ENCODE data around the gene FSD1.
"Not testable (repeated sequence)": the region's sequence is repeated elsewhere in the genome, so short reads cannot be mapped to it uniquely, and the experiment has no call there.

Gene FSD1

DNA sequence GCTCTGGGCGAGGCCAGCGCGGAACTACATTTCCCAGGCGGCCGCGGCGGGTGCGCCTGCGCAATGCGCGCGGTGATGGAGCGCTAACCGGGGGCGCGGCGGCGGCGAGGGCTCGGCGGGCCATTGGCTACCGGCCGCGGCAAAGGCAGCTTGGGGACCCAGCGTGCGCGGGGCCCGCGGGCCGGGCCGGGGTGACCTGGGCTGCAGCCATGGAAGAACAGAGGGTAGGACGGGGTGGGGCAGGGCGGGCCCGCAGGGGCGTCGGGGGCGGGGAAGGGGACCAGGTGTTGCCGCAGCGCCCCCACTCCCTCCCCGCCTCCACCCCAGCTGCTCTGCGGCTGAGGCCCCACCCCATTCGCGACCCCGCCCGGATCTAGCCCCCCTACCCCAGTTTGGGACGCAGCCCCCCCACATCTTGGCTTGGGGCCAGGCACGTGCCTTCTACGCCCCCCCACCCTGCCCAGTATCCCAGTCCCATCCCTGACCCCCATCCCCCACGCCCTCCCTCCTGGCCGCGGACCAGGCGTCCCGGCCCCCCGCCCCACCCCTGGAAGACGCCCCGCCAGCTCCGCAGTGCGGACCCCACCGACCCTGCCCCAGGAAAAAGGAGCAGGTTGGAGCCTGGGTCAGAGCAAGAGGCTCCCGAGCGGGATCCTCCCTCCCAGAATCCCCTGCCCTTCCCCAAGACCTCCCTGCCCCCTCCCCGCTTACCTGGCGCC, at the start of gene FSD1:
TSS of gene FSD1 (plus strand) at position 61 of the 719 bp plus-strand sequence. CDS start at position 210, 149 bp downstream.
- peak; percentile 20 for DNase-seq

DNA sequence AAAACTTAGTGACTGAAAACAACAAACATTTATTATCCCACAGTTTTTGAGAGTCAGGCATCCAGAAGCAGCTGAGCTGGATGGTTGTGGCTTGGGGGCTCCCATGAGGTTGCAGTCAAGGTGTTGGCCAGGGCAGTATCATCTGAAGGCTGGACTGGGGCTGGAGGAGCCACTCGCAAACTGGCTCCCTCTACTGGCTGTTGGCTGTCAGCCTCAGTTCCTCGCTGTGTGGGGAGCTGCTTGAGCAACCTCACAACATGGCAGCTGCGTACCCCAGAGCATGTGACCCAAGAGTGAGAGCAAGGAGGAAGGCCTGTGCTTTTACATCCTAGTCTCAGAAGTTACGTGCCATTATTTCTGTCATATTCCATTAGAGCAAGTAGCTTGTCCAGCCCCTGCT, 47.8 kb upstream of the FSD1 start:
- no peak for DNase-seq

DNA sequence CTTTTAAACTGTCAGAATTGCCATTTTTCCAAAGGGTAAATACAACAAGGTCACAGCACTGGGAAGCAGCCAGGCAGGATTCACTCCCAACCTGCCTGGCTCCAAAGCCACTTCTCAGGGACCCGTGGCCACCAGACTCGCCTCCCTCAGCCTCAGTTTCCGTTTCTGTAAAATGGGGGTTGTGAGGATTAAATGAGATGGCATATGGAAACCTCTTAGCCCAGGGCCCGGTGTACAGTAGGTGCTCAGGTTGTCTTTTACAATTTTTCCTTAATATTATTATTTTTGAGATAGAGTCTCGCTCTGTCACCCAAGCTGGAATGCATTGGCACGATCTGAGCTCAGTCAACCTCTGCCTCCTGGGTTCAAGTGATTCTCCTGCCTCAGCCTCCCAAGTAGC, 47.4 kb upstream of the FSD1 start:
- DNase-seq: no peak

DNA sequence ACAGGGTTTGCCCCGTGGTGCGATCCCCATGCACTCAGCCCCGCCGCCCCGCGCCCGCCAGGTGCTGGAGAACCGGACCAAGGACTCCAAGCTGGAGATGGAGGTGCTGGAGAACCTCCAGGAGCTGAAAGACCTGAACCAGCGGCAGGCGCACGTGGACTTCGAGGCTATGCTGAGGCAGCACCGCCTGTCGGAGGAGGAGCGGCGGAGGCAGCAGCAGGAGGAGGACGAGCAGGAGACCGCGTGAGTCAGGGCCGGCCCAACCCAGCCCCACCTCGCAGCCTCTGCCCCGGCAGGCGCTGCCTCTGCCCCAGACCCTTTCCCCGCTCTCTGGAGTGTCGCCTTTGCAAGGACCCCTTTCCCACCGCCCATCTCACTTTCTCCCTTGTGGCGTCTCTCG, 46.2 kb upstream of the FSD1 start:
- no peak for DNase-seq

DNA sequence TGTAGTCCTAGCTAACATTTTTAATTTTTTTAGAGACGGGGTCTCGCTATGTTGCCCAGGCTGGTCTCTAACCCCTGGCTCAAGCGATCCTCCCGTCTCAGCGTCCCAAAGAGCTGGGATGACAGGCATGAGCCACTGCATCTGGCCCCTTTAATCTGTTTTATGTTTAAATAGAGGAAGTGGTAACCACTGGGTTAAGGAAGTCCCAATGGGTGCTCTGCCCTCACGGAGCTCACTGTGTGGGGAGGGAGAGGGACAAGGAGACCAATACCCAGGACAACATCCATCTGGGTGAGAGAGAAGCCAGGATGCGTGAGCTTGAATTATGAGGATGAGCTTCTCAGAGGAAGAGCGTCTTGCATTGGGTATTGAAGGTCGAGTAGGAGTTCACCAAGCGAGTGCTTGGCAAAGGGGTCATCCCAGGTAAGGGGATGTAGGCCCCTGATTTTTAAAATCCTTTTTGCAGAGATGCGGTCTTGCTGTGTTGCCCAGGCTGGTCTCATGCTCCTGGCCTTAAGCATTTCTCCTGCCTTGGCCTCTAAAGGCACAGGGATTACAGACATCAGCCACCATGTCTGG, 43.7 kb upstream of the FSD1 start:
- DNase-seq: no peak

DNA sequence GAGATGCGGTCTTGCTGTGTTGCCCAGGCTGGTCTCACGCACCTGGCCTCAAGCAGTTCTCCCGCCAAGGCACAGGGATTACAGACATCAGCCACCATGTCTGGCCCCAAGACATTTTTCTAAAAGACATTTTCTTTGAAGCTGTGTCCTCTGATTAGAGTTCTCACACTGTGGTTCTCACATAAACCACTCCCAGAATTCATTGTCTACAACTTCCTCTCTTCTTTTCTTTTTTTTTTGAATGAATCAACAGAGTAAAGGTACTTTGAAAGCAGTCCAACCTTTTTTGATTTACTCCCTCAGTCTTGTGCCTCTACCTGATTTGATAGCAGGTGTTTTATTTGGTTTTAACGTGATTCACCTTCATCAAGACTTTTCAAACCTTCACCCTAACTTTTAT, 39.6 kb upstream of the FSD1 start:
- no peak for DNase-seq

DNA sequence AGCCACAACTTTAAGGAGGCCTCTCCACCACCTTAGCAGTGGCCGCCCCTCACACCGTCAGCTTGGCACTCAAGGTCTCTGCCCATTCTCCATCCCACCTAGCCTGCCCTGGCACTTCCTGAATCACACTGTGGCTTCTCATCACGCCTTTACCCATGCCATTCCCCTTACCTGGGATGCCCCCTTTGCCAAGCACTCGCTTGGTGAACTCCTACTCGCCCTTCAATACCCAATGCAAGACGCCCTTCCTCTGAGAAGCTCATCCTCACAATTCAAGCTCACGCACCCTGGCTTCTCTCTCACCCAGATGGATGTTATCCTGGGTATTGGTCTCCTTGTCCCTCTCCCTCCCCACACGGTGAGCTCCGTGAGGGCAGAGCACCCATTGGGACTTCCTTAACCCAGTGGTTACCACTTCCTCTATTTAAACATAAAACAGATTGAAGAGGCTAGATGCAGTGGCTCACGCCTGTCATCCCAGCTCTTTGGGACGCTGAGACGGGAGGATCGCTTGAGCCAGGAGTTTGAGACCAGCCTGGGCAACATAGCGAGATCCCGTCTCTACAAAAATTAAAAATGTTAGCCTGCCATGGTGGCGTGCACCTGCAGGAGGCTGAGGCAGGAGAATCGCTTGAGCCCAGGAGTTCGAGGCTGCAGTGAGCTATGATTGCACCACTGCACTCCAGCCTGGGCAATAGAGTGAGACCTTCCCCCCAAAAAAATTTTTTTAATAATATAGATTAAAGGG, 38.0 kb upstream of the FSD1 start:
- no peak for DNase-seq

DNA sequence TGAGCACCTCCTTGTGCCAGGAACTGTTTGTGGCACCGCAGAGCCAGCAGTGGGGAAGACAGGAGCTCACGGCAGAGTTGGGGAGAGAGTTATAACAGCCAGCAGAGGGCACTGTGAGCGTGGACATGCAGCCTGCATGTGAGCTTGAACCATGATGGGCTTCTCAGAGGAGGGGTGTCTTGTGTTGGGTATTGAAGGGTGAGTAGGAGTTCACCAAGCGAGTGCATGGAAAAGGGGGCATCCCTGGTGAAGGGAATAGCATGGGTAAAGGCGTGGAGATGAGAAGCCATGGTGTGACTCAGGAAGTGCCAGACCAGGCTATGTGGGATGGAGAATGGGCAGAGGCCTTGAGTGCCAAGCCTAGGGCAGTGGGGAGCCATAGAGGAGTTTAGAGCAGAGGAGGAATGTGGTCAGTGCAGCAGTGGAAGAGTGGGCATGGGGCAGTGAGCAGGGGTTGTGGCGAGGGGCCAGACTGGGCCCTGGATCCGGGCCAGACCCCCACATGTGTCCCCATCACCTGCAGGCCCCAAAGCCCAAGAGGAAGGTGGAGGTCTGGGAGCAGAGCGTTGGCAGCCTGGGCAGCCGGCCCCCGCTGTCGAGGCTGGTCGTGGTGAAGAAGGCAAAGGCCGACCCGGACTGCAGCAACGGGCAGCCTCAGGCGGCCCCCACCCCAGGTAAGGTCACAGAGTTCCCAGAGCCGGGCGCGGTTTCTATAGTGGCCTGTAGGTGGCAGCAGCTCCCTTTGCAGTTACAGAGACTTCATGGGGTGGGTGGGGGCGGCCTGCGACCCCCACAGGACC, 37.1 kb upstream of the FSD1 start:
- peak; percentile 25 for DNase-seq

DNA sequence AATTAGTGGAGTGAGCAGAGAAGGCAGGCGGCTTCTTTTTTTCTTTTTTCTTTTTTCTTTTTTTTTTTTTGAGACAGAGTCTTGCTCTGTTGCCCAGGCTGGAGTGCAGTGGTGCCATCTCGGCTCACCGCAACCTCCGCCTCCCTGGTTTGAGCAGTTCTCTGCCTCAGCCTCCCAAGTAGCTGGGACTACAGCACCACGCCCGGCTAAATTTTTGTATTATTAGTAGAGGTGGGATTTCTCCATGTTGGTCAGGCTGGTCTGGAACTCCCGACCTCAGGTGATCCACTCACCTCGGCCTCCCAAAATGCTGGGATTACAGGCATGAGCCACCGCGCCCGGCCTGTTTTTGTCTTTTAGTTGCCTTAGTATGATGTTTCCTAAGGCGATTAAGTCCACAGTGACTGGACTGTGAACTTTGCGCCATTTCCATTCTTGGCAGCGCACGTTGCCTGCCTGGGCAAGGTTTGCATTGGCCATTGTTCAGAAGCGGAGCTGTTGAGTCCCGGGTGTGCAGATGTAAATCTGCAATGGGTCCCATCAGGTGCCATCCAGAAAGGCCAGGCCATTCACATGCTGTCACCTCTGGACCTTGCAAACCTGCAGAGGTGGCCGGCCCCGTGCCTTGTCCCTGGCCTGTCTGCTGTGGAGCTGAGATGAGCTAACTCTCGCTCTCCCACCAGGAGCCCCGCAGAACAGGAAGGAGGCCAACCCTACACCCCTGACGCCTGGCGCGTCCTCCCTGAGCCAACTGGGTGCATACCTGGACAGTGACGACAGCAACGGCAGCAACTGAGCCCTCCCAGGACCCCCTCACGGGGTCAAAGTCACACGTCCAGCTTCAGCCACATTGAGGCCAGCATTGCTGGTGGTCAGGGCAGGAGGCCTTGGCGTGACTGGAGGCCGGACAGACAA, 36.2 kb upstream of the FSD1 start:
- DNase-seq: no peak

DNA sequence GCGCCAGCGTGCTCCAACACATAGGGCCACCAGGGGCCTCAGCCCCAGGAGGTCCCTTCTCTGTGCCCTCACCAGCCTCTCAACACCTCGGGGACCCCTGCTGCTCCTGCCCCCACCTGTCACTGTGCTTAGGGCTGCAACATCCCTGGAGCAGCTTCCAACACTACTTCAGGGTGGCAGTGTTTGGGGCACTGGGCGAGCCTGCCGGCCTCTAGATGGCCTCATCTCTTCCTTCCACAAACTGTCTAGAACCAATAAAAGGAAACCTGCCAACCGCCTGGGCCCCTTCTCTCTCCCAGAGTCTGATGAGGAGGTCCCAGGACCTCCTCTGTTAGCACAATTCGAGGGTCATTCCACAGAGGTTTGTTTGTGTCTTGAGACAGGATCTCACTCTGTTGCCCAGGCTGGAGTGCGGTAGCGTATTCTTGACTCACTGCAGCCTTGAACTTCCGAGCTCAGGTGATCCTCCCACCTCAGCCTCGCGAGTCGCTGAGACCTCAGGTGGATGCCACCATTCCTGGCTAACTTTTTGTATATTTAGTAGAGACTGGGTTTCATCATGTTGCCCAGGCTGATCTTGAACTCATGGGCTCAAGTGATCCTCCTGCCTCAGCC, 35.5 kb upstream of the FSD1 start:
- no peak for DNase-seq

DNA sequence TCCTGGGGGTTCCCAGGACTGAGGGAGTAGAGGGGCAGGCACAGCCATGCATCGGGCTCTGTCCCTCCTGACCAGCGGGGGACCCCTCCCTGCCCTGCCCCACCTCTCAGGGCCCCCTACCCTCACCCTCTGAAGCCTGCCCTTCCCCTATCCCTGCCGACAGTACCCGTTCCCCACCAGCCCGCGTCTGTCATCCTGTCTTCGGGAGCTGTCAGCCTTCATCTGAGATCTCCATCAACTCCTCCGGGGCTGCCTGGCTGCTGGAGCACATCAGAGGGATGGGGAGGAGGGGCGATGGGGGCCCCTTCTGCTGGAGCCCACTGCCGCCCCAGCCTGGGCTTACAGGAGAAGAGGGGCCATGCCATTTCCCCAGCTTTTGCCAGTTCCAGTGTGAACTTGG, 31.5 kb upstream of the FSD1 start:
- no peak for DNase-seq

DNA sequence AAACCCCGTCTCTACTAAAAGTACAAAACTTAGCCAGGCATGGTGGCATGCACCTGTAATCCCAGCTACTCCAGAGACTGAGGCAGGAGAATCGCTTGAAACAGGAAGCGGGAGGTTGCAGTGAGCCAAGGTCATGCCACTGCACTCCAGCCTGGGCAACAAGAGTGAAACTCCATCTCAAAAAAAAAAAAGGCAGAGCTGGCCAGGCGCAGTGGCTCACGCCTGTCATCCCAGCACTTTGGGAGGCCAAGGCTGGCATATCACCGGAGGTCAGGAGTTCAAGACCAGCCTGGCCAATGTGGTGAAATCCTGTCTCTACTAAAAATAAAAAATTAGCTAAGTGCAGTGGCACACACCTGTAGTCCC, 30.1 kb upstream of the FSD1 start:
- DNase-seq: not testable (repeated sequence)

DNA sequence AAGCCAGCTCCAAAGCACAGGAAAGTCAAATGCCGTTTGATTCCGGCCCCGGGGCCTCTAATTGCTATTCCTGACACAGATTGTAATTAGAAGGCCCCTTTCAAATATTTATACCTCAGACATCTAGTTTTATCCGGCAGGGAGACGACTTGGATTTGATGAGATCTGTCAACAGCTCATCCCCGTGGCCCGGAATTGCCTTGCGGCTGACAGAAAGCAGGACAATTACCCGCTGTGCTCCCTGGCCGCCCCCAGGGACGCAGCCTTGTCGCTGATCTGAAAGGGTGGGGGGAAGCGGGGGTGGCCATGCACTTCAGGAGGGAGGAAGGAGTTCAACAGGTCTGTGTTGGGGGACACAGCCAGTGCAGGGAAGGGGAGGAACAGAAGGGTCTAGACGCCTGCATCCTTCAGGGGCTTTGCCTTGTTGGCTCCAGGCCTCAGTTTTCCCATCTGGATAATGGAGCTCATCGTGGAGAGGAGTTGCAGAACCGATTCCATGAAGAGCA, 27.2 kb upstream of the FSD1 start:
- no peak for DNase-seq

DNA sequence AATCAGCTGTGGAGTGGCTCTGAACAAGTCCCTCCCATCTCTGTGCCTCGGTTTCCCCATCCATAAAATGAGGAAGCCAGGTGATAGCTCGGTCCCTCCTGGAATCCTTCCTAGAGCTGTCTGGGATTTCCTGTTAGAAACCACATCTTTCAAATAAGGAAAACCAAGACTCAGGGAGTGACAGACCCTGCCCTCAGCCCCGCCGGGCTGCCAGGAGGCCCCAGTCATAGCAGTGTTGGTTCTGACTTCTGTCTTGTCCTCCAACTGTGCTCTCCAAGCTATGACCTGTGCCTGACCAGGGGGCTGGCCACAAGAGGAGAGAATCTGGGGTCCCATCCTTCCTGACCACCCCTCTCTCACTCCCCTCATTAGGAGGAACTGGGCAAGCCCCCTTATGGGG, 26.4 kb upstream of the FSD1 start:
- DNase-seq: no peak

DNA sequence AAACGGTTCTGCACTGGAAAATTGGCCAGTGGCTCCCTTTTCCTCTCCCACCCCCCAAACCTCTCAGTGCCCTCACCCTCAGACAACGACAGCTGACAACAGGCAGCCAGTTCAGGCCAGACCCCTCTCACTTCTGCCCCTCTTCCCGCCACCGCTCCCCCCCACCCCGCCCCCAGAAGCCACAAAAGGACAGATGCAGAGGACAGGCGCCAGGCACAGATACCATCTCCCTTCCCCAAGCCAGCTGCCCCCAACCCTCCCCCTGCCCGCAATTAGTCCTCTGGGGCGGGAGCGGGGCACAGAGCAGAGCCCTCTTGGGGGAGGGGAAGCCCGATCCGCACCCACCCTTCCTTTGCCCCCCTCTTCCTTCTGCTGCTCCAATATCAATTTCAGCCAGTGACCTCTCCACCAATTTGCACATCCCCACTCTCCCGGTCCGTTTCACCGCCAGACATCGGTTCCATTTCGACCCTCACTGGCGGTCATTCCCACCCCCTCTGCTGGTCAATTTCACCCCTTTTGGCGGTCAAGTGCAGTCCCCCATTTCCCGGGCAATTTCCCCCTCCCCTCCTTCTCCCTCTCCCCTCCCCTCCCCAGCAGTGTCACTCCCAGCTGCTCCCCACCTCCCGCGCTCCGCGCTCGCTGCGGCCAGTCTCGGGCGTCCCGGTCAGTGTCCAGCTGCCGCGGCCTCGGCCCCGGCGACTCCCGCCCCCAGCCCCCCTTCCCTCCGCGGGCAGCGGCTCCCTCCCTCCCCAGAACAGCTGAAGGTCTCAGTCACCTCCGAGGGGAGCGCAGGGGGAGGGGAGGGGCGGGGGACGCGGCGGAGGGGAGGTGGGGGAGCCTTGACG, 25.8 kb upstream of the FSD1 start, which contains the start of gene SHD:
TSS of gene SHD (plus strand) at position 848 of the 848 bp plus-strand sequence. CDS start 798 bp downstream, outside the sequence.
- no peak for DNase-seq

DNA sequence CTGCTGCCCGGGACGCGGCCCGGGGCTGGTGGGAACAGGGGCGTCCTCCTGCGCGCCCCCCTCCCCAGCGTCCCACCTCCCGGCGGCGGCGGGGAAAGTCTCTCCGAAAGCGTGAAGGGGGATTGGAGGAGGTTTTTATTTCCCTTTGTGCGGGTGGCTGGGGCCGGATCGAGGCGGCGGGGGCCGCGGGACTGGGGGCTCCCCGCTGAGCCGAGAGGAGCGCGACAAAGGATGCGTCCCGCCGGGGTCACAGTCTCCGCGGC, 25.2 kb upstream of the FSD1 start:
- DNase-seq: no peak

DNA sequence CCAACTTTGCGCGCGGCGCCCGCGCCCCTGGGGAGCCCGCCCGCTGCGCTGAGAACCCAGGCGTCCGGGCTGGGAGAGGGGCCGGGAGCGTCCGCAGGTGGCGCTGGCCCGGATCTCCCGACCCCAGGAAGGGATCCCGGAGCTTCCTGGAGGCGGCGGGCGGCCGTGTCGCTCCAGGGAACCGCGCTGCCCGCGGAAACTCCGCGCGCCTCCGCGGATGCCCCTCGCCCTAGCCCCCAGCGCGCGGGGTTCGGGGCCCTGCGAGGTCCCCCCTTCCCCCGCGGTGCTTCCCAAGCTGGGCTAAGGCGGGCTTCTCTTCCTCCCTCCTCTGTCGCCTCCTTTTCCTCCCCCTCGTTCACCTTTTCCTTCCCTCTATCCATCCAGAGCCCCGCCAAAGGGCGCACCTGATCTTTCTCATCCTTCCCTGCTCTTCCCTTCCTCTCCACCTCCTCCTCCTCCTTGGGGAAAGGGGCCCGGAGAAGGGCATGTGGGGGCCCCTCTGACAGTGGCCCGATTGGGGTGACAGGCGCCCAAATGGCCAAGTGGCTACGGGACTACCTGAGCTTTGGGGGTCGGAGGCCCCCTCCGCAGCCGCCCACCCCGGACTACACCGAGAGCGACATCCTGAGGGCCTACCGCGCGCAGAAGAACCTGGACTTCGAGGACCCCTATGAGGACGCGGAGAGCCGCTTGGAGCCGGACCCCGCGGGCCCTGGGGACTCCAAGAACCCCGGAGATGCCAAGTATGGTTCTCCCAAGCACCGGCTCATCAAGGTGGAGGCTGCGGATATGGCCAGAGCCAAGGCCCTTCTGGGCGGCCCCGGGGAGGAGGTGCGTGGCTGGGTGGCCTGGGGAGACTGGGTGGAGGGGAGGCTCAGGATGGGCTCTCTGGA, 24.6 kb upstream of the FSD1 start:
- no peak for DNase-seq

DNA sequence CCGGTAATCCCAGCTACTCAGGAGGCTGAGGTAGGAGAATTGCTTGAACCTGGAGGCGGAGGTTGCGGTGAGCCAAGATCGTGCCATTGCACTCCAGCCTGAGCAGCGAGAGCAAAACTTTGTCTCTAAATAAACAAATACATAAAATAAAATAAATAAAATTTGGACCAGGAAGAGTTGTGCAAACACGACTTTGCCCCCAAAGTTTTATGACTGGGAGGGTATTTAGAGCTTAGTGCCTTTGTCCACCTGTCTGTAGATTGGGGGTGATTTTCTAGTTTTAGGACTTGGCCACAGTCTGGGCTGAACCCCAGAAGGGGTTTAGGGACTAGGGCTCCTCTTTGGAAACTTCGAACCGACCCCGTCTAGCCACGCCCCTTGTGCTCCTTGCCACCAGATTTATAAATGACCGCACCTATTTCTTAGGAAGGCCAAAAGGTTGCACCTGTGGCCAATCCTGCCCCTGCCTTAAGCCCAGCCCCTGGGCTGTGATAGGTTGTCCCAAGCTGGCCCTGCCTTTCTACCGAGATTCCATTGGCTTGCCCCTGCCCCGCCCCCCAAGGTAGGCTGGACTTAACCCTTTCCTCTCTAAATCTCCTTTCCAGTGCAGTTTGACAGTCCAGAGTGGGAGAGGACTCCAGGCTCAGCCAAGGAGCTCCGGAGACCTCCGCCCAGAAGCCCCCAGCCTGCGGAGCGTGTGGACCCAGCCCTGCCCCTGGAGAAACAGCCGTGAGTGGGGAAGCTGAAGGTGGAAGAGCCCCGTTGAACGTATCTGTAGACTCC, 20.0 kb upstream of the FSD1 start:
- DNase-seq: no peak

DNA sequence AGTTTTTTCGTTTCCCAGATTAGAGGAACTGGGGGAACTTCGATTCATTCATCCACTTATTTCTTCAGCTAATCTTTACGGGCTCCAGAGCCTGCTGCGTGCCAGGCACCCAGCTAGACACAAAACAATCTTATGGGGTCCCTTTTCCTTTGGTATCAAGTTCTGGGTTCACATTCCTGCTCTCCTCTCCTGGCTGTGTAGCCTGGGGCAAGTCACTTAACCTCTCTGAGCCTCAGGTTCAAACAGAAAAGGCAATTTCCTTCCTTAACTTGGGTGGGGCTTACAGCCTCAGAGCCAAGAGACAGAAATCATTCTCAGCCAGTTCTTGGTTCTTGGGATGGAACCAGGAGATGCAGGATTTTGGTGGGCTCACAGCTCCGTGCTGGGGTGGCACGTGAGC, 19.4 kb upstream of the FSD1 start:
- no peak for DNase-seq
